GM23338 (cell line): ENCODE data around the gene CFAP299. TPM values are rescaled to one million over a fixed set of nuclear protein-coding genes. Genes with fewer than 3 reads are reported as not detected.

Source experiments
- ATAC-seq: fragments of 200-7000 bp; cut with Tn5 transposase; 3 replicates; pipeline ENCODE4 v1.9.1; 2020
- DNase-seq: peaks from one replicate; pipeline ENCODE4 v3.0.0-alpha.2; 2015; ENCODE audit warnings: low spot score
- H2AFZ ChIP-seq: fragments of 200-600 bp; sonication (generic); 2 replicates; pipeline ENCODE4 v1.8.0; 2016; ENCODE audit warnings: antibody characterized with exemption, mild to moderate bottlenecking, moderate library complexity
- H3F3A ChIP-seq: fragments of 200-600 bp; sonication (generic); replicated peaks from 2 replicates; pipeline ENCODE4 v1.8.0; 2017; ENCODE audit warnings: antibody characterized with exemption, mixed run types, low read depth
- H3K27ac ChIP-seq: fragments of 200-600 bp; sonication (generic); 2 replicates; pipeline ENCODE4 v1.6.1; 2016; ENCODE audit warnings: low read depth
- H3K27me3 ChIP-seq: fragments of 200-600 bp; sonication (generic); 2 replicates; pipeline ENCODE4 v1.8.0; 2016; ENCODE audit warnings: mild to moderate bottlenecking, mixed run types, moderate library complexity; ENCODE audit not compliant: insufficient read depth
- H3K36me3 ChIP-seq: fragments of 200-600 bp; sonication (generic); 2 replicates; pipeline ENCODE4 v1.8.0; 2016; ENCODE audit warnings: mild to moderate bottlenecking; ENCODE audit not compliant: insufficient read depth
- H3K4me1 ChIP-seq: fragments of 200-600 bp; sonication (generic); 2 replicates; pipeline ENCODE4 v1.8.0; 2016; ENCODE audit warnings: mild to moderate bottlenecking, moderate library complexity; ENCODE audit not compliant: insufficient read depth
- H3K4me2 ChIP-seq: fragments of 200-600 bp; sonication (generic); 2 replicates; pipeline ENCODE4 v1.7.1; 2017; ENCODE audit warnings: mixed run types
- H3K4me3 ChIP-seq: fragments of 200-600 bp; sonication (generic); 2 replicates; pipeline ENCODE4 v1.6.1; 2016; ENCODE audit warnings: mixed run types
- H3K79me2 ChIP-seq: fragments of 200-600 bp; sonication (generic); replicated peaks from 2 replicates; pipeline ENCODE4 v1.8.0; 2017; ENCODE audit warnings: mild to moderate bottlenecking; ENCODE audit not compliant: insufficient read depth
- H3K9me2 ChIP-seq: fragments of 200-600 bp; sonication (generic); 2 replicates; pipeline ENCODE4 v1.8.0; 2017; ENCODE audit not compliant: insufficient read depth
- H4K20me1 ChIP-seq: fragments of 200-600 bp; sonication (generic); replicated peaks from 2 replicates; pipeline ENCODE4 v1.8.0; 2017; ENCODE audit warnings: mild to moderate bottlenecking; ENCODE audit not compliant: insufficient read depth
- H3K27ac Mint-ChIP-seq: 2 replicates; pipeline ENCODE4 v1.8.0; 2020; ENCODE audit warnings: inconsistent platforms, mild to moderate bottlenecking, moderate library complexity, mixed read lengths
- H3K27me3 Mint-ChIP-seq: 3 replicates; pipeline ENCODE4 v1.8.0; 2022; ENCODE audit warnings: low read depth, mild to moderate bottlenecking, moderate library complexity, mixed read lengths, inconsistent platforms; ENCODE audit not compliant: insufficient read depth, poor library complexity
- H3K36me3 Mint-ChIP-seq: 3 replicates; pipeline ENCODE4 v1.8.0; 2021; ENCODE audit warnings: low read depth, mild to moderate bottlenecking, inconsistent platforms, moderate library complexity, mixed read lengths
- H3K4me1 Mint-ChIP-seq: 3 replicates; pipeline ENCODE4 v1.8.0; 2020; ENCODE audit warnings: mild to moderate bottlenecking, inconsistent platforms, mixed read lengths
- H3K4me3 Mint-ChIP-seq: 3 replicates; pipeline ENCODE4 v1.8.0; 2021; ENCODE audit warnings: moderate library complexity, mild to moderate bottlenecking, inconsistent platforms, mixed read lengths
- H3K9me3 Mint-ChIP-seq: 3 replicates; pipeline ENCODE4 v1.8.0; 2020; ENCODE audit warnings: moderate library complexity, mild to moderate bottlenecking, inconsistent platforms, mixed read lengths
- CREB1 ChIP-seq: fragments of 250-450 bp; sonication (Bioruptor Pico); IDR thresholded peaks from 2 replicates; pipeline ENCODE4 v1.5.0; 2020; ENCODE audit warnings: low read depth, mild to moderate bottlenecking, moderate library complexity
- CTCF ChIP-seq, 2 experiments: fragments of 200-600 bp in 1 of 2; sonication (generic) in 1 of 2; conservative IDR thresholded peaks; 2 replicates each; pipeline versions ENCODE4 v1.5.1 to v1.6.1; 2016 to 2017; ENCODE audit warnings: antibody characterized with exemption in 2 of 2, low read depth in 2 of 2, mild to moderate bottlenecking in 2 of 2, moderate library complexity in 1 of 2
- EZH2 ChIP-seq: fragments of 200-600 bp; sonication (generic); IDR thresholded peaks from one replicate; pipeline ENCODE4 v1.8.0; 2017; ENCODE audit warnings: antibody characterized with exemption, mild to moderate bottlenecking, low read depth; ENCODE audit not compliant: unreplicated experiment
- EZH2phosphoT487 ChIP-seq: fragments of 200-600 bp; sonication (generic); IDR thresholded peaks from one replicate; pipeline ENCODE4 v1.8.1; 2018; ENCODE audit warnings: antibody characterized with exemption; ENCODE audit not compliant: unreplicated experiment
- JUNB ChIP-seq: IDR thresholded peaks from one replicate; pipeline ENCODE4 v1.6.1; 2016; ENCODE audit warnings: antibody characterized with exemption; ENCODE audit not compliant: unreplicated experiment
- NANOG ChIP-seq: IDR thresholded peaks from 2 replicates; pipeline ENCODE4 v1.6.1; 2016; ENCODE audit warnings: antibody characterized with exemption, borderline replicate concordance
- POLR2AphosphoS5 ChIP-seq: IDR thresholded peaks from 2 replicates; pipeline ENCODE4 v1.6.1; 2016; ENCODE audit warnings: antibody characterized with exemption, low read depth
- STAT1 ChIP-seq: IDR thresholded peaks from one replicate; pipeline ENCODE4 v1.6.1; 2016; ENCODE audit warnings: antibody characterized with exemption; ENCODE audit not compliant: unreplicated experiment
- ZNF114 ChIP-seq: fragments of 250-450 bp; sonication (Bioruptor Pico); IDR thresholded peaks from 2 replicates; pipeline ENCODE4 v1.5.0; 2020; ENCODE audit warnings: mild to moderate bottlenecking, moderate library complexity
- ZNF331 ChIP-seq: fragments of 250-450 bp; sonication (Bioruptor Pico); IDR thresholded peaks from 2 replicates; pipeline ENCODE4 v1.5.0; 2020; ENCODE audit warnings: low read depth, mild to moderate bottlenecking, moderate library complexity
- polyA plus RNA-seq: library from polyadenylated mRNA; unstranded; fragments of >200 nt; fragmentation: Nextera tagmentation; extraction: Ambion mirVana; gene quantifications from 2 replicates; pipeline ENCODE4 v1.2.1, GENCODE V29; 2016
- total RNA-seq: library from RNA; depleted of rRNA; stranded (reverse); fragments of >200 nt; shearing (Covaris generic); gene quantifications from 2 replicates; pipeline ENCODE4 v1.2.3, GENCODE V29; 2014

CFAP299 gene
- total and polyA plus RNA-seq, 2 experiments from 2014 or later, result not detected

GRCh38 chr4:80926891-80927290 lies 591.4 kb downstream of the CFAP299 start:
- Histone ChIP-seq H3K36me3 (no peaks in the 10 kb centered on the region), H3K4me3 (no peak overlapping the region), H3K79me2 (no peaks in the 10 kb centered on the region), H3K4me1 (no peaks in the 10 kb centered on the region), H3K9me2 (0 out of 2 replicates have a peak, but pooled peaks cover 2% of the 10 kb centered on the region), H3K27me3 (no peaks in the 10 kb centered on the region), H2AFZ (no peak overlapping the region), H4K20me1 (no peaks in the 10 kb centered on the region), H3K4me2 (no peak overlapping the region), H3K27ac (no peak overlapping the region), H3F3A (no peaks in the 10 kb centered on the region)
- H3K36me3 Mint-ChIP-seq, result no peaks in the 10 kb centered on the region
- H3K27me3 Mint-ChIP-seq, result no peaks in the 10 kb centered on the region
- peaks cover 4% of the 10 kb centered on the region; the same call in 2 of the 3 replicates for H3K4me1 Mint-ChIP-seq
- no peak for ATAC-seq
- no peaks in the 10 kb centered on the region for H3K9me3 Mint-ChIP-seq
- no peak overlapping the region for H3K4me3 Mint-ChIP-seq
- no peak for DNase-seq
- H3K27ac Mint-ChIP-seq, result no peak overlapping the region
- no peak for TF ChIP-seq EZH2
- no peak for TF ChIP-seq NANOG
- TF ChIP-seq EZH2phosphoT487, result no peak
- no peak for TF ChIP-seq STAT1
- no peak for TF ChIP-seq CTCF (conservative IDR thresholded peaks at IDR 0.05; ENCODE audit: low read depth in 2 of 2)
- TF ChIP-seq ZNF331 (CRISPR knock-in tag), result no peak
- TF ChIP-seq POLR2AphosphoS5, result no peak

GRCh38 chr4:80927420-80927819 lies 591.9 kb downstream of the CFAP299 start:
- H2AFZ ChIP-seq, result peak overlapping the region; percentile 45
- TF ChIP-seq POLR2AphosphoS5, result no peak
- no peak overlapping the region for H3K27ac ChIP-seq
- H3K79me2 ChIP-seq, result no peaks in the 10 kb centered on the region
- no peaks in the 10 kb centered on the region for H4K20me1 ChIP-seq
- Mint-ChIP-seq H3K36me3 (no peaks in the 10 kb centered on the region), H3K4me3 (no peak overlapping the region), H3K9me3 (no peaks in the 10 kb centered on the region), H3K27ac (no peak overlapping the region), H3K27me3 (no peaks in the 10 kb centered on the region), H3K4me1 (peaks cover 4% of the 10 kb centered on the region; the same call in 2 of the 3 replicates)
- no peaks in the 10 kb centered on the region for H3F3A ChIP-seq
- ATAC-seq (no peak), DNase-seq (no peak)
- no peak overlapping the region for H3K4me2 ChIP-seq
- no peaks in the 10 kb centered on the region for H3K27me3 ChIP-seq
- H3K9me2 ChIP-seq, result 0 out of 2 replicates have a peak, but pooled peaks cover 2% of the 10 kb centered on the region
- H3K36me3 ChIP-seq, result no peaks in the 10 kb centered on the region
- no peak overlapping the region for H3K4me3 ChIP-seq
- H3K4me1 ChIP-seq, result no peaks in the 10 kb centered on the region

GRCh38 chr4:80931631-80932081 lies 596.1 kb downstream of the CFAP299 start:
- H3K9me3 Mint-ChIP-seq, result no peaks in the 10 kb centered on the region
- no peak overlapping the region for H3K4me3 Mint-ChIP-seq
- H3K27ac Mint-ChIP-seq, result no peak overlapping the region
- Histone ChIP-seq H4K20me1 (no peaks in the 10 kb centered on the region), H3F3A (no peaks in the 10 kb centered on the region), H3K36me3 (no peaks in the 10 kb centered on the region), H2AFZ (no peak overlapping the region), H3K27ac (no peak overlapping the region), H3K27me3 (no peaks in the 10 kb centered on the region), H3K4me2 (no peak overlapping the region), H3K4me1 (no peaks in the 10 kb centered on the region), H3K4me3 (no peak overlapping the region), H3K9me2 (0 out of 2 replicates have a peak, but pooled peaks cover 2% of the 10 kb centered on the region), H3K79me2 (no peaks in the 10 kb centered on the region)
- no peaks in the 10 kb centered on the region for H3K27me3 Mint-ChIP-seq
- no peak for ATAC-seq
- no peaks in the 10 kb centered on the region for H3K36me3 Mint-ChIP-seq
- no peak for TF ChIP-seq ZNF114 (CRISPR knock-in tag)
- TF ChIP-seq CREB1 (CRISPR knock-in tag), result no peak
- TF ChIP-seq JUNB, result no peak
- no peak for TF ChIP-seq STAT1
- no peak for TF ChIP-seq EZH2
- no peaks in the 10 kb centered on the region for H3K4me1 Mint-ChIP-seq
- DNase-seq, result no peak
